KBM-7 (cell line): Measurements from ENCODE around the gene PARP11.
"Not testable (repeated sequence)": the region's sequence is repeated elsewhere in the genome, so short reads cannot be mapped to it uniquely, and the experiment has no call there.

Experiments
- DNase-seq: peaks from one replicate; pipeline ENCODE4 v3.0.0-alpha.2; 2015
- in situ Hi-C: fragments of 300-500 bp; cut with MboI; formaldehyde crosslinking; loops from 2 replicates; pipeline ENCODE4 v1.14.3; 2020; ENCODE audit warnings: low sequenced_read_pairs, low pct_unique_long_range_greater_than_20kb, mixed read lengths

The PARP11 gene

GRCh38 chr12:3885277-3886094 lies 12.3 kb upstream of the PARP11 start:
- in situ Hi-C loops: loop anchor here (25.0 kb wide), 1 partner anchor 402 kb away; no protein-coding TSS in a partner anchor
- DNase-seq: peak; percentile 61

GRCh38 chr12:3884671-3885070 lies 11.5 kb upstream of the PARP11 start:
- in situ Hi-C loops: loop anchor here (25.0 kb wide), 1 partner anchor 403 kb away; no protein-coding TSS in a partner anchor
- no peak for DNase-seq

GRCh38 chr12:3882896-3883564 lies 9.8 kb upstream of the PARP11 start:
- DNase-seq: peak; percentile 30
- in situ Hi-C loops: loop anchor here (25.0 kb wide), 1 partner anchor 404 kb away; no protein-coding TSS in a partner anchor

- DNase-seq: no peak
- in situ Hi-C loops: loop anchor here (25.0 kb wide), 1 partner anchor 405 kb away; no protein-coding TSS in a partner anchor
These were observed 9.2 kb upstream of the PARP11 start for GRCh38 chr12:3882406-3882805.

GRCh38 chr12:3881281-3881950 lies 8.2 kb upstream of the PARP11 start:
- no peak for DNase-seq
- in situ Hi-C loops: loop anchor here (25.0 kb wide), 1 partner anchor 406 kb away; no protein-coding TSS in a partner anchor

- in situ Hi-C loops: loop anchor here (25.0 kb wide), 1 partner anchor 407 kb away; no protein-coding TSS in a partner anchor
- no peak for DNase-seq
These were observed 6.6 kb upstream of the PARP11 start for GRCh38 chr12:3879846-3880245.

- in situ Hi-C loops: no loop called here
- no peak for DNase-seq
These were observed 1.8 kb downstream of the PARP11 start for GRCh38 chr12:3871356-3871755.

- DNase-seq: no peak
- in situ Hi-C loops: no loop called here
These were observed 3.3 kb downstream of the PARP11 start for GRCh38 chr12:3869865-3870264.

GRCh38 chr12:3869433-3869832 lies 3.8 kb downstream of the PARP11 start:
- in situ Hi-C loops: no loop called here
- DNase-seq: no peak

- in situ Hi-C loops: no loop called here
- DNase-seq: no peak
These were observed 9.4 kb downstream of the PARP11 start for GRCh38 chr12:3863756-3864155.

GRCh38 chr12:3842517-3842916 lies 30.7 kb downstream of the PARP11 start:
- in situ Hi-C loops: no loop called here
- no peak for DNase-seq

GRCh38 chr12:3841783-3842182 lies 31.4 kb downstream of the PARP11 start:
- in situ Hi-C loops: no loop called here
- DNase-seq: no peak

- DNase-seq, in situ Hi-C loops: not testable (repeated sequence)
These were observed 32.4 kb downstream of the PARP11 start for GRCh38 chr12:3840833-3841232.

GRCh38 chr12:3839745-3840144 lies 33.5 kb downstream of the PARP11 start:
- DNase-seq, in situ Hi-C loops: not testable (repeated sequence)

GRCh38 chr12:3838701-3839548 lies 34.3 kb downstream of the PARP11 start:
- in situ Hi-C loops, DNase-seq: not testable (repeated sequence)

- DNase-seq: peak; percentile 26
- in situ Hi-C loops: no loop called here
These were observed 35.1 kb downstream of the PARP11 start for GRCh38 chr12:3838076-3838475.

GRCh38 chr12:3837049-3837448 lies 36.1 kb downstream of the PARP11 start:
- in situ Hi-C loops: no loop called here

GRCh38 chr12:3836641-3837040 lies 36.6 kb downstream of the PARP11 start:
- in situ Hi-C loops: no loop called here

More at GRCh38 chr12:3837049-3837448, 36.1 kb downstream of the PARP11 start:
- no peak for DNase-seq

GRCh38 chr12:3835914-3836313 lies 37.3 kb downstream of the PARP11 start:
- DNase-seq: no peak
- in situ Hi-C loops: no loop called here

More at GRCh38 chr12:3836641-3837040, 36.6 kb downstream of the PARP11 start:
- DNase-seq: no peak
